Loucy (cell line): Measurements from ENCODE around the gene PTPRH.
"Not testable (repeated sequence)": the region's sequence is repeated elsewhere in the genome, so short reads cannot be mapped to it uniquely, and the experiment has no call there.

Experiments used
- H2AFZ ChIP-seq: fragments of 200-600 bp; sonication (generic); 2 replicates; pipeline ENCODE4 v1.6.0; 2016; ENCODE audit warnings: antibody characterized with exemption, mild to moderate bottlenecking, low read length, moderate library complexity
- H3F3A ChIP-seq: fragments of 200-600 bp; 2 replicates; pipeline ENCODE4 v1.6.0; 2016; ENCODE audit warnings: antibody characterized with exemption, low read depth, mild to moderate bottlenecking
- H3K27me3 ChIP-seq: fragments of 200-600 bp; sonication (generic); 2 replicates; pipeline ENCODE4 v1.6.1; 2014; ENCODE audit warnings: low read length, mild to moderate bottlenecking; ENCODE audit not compliant: insufficient read depth, poor library complexity, severe bottlenecking
- H3K36me3 ChIP-seq: fragments of 200-600 bp; sonication (generic); 2 replicates; pipeline ENCODE4 v1.6.1; 2016; ENCODE audit warnings: low read length; ENCODE audit not compliant: insufficient read depth
- H3K4me1 ChIP-seq: fragments of 200-600 bp; sonication (generic); 2 replicates; pipeline ENCODE4 v1.5.1; 2014; ENCODE audit warnings: low read length, mild to moderate bottlenecking; ENCODE audit not compliant: insufficient read depth, poor library complexity, severe bottlenecking
- H3K4me2 ChIP-seq: fragments of 200-600 bp; sonication (generic); 2 replicates; pipeline ENCODE4 v1.6.0; 2014; ENCODE audit warnings: antibody characterized with exemption, low read length, low read depth, mild to moderate bottlenecking; ENCODE audit not compliant: poor library complexity, severe bottlenecking
- H3K4me3 ChIP-seq: fragments of 200-600 bp; sonication (generic); 2 replicates; pipeline ENCODE4 v1.5.1; 2014; ENCODE audit warnings: low read length, mild to moderate bottlenecking, mixed read lengths; ENCODE audit not compliant: poor library complexity, severe bottlenecking
- H3K79me2 ChIP-seq: fragments of 200-600 bp; sonication (generic); 2 replicates; pipeline ENCODE4 v1.6.1; 2014; ENCODE audit warnings: low read length; ENCODE audit not compliant: insufficient read depth
- H3K9ac ChIP-seq: fragments of 200-600 bp; sonication (generic); 2 replicates; pipeline ENCODE4 v1.6.0; 2014; ENCODE audit warnings: mild to moderate bottlenecking, low read depth, low read length, moderate library complexity; ENCODE audit not compliant: poor library complexity, severe bottlenecking
- H3K9me2 ChIP-seq: fragments of 200-600 bp; sonication (generic); replicated peaks from 2 replicates; pipeline ENCODE4 v1.6.1; 2016; ENCODE audit warnings: low read depth, low read length, mixed read lengths
- H3K9me3 ChIP-seq: fragments of 200-600 bp; sonication (generic); 2 replicates; pipeline ENCODE4 v1.6.1; 2014; ENCODE audit warnings: mild to moderate bottlenecking, antibody characterized with exemption, low read length, low read depth; ENCODE audit not compliant: insufficient read depth
- H4K20me1 ChIP-seq: fragments of 200-600 bp; sonication (generic); 2 replicates; pipeline ENCODE4 v1.6.0; 2014; ENCODE audit warnings: antibody characterized with exemption, low read length, mild to moderate bottlenecking; ENCODE audit not compliant: insufficient read depth, poor library complexity, severe bottlenecking
- CTCF ChIP-seq: fragments of 200-600 bp; sonication (generic); conservative IDR thresholded peaks from 2 replicates; pipeline ENCODE4 v1.5.1; 2014; ENCODE audit warnings: mild to moderate bottlenecking, antibody characterized with exemption, low read length
- EZH2phosphoT487 ChIP-seq: fragments of 200-600 bp; IDR thresholded peaks from 2 replicates; pipeline ENCODE4 v1.6.1; 2018; ENCODE audit warnings: antibody characterized with exemption, mild to moderate bottlenecking, moderate library complexity, borderline replicate concordance

Gene PTPRH

DNA sequence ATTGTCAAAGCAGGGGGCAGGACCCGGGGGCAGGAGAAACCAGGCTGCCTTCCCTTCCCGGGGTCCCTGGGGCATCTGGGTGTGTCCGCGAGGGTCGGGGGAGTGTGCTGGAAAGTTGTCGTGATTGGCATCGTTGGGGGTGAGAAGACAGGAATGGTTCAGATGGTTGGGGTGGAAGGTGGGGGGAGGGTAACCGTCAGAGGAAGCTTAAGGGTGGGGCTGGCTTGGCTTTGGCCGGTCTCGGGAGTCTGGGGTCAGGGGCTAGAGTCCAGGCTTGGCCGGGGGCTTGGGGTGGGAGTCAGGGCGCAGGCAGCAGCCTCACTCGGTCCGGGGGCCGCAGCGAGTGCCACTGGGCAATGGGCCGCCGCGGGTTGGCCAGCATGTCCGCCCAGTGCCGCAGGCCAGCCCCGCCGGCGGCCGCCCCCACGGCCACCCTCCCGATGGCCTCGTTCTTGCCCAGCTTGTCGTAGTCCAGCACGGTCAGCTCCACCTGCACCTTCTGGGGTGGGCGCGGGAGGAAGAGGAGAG is 36.1 kb downstream of the PTPRH start:
- Histone ChIP-seq H3K4me1 (no peaks in the 10 kb centered on the region), H3K9ac (no peak overlapping the region), H3K9me2 (no peaks in the 10 kb centered on the region), H4K20me1 (no peaks in the 10 kb centered on the region), H2AFZ (no peak overlapping the region), H3K4me2 (no peak overlapping the region), H3K27me3 (no peaks in the 10 kb centered on the region), H3K79me2 (no peaks in the 10 kb centered on the region), H3K36me3 (no peaks in the 10 kb centered on the region), H3K4me3 (no peak overlapping the region), H3F3A (no peaks in the 10 kb centered on the region), H3K9me3 (no peaks in the 10 kb centered on the region)
- TF ChIP-seq CTCF (no peak), EZH2phosphoT487 (no peak)

- H3K27me3 ChIP-seq, result no peaks in the 10 kb centered on the region
- H4K20me1 ChIP-seq, result no peaks in the 10 kb centered on the region
- H3K36me3 ChIP-seq, result no peaks in the 10 kb centered on the region
- H3K4me1 ChIP-seq, result no peaks in the 10 kb centered on the region
- no peak overlapping the region for H3K4me3 ChIP-seq
- H3F3A ChIP-seq, result no peaks in the 10 kb centered on the region
- H3K4me2 ChIP-seq, result no peak overlapping the region
- TF ChIP-seq CTCF (no peak), EZH2phosphoT487 (no peak)
- no peaks in the 10 kb centered on the region for H3K9me2 ChIP-seq
- no peaks in the 10 kb centered on the region for H3K79me2 ChIP-seq
- no peak overlapping the region for H3K9ac ChIP-seq
- no peak overlapping the region for H2AFZ ChIP-seq
- H3K9me3 ChIP-seq, result no peaks in the 10 kb centered on the region
Measured at GRCh38 chr19:55172741-55173140, 36.6 kb downstream of the PTPRH start.

GRCh38 chr19:55172318-55172717 is 37.0 kb downstream of the PTPRH start:
- H3K36me3 ChIP-seq, H3K4me3 ChIP-seq, H3K4me2 ChIP-seq, H3F3A ChIP-seq, H3K9me3 ChIP-seq, H3K27me3 ChIP-seq, H3K79me2 ChIP-seq, H2AFZ ChIP-seq, H4K20me1 ChIP-seq, H3K9me2 ChIP-seq, H3K9ac ChIP-seq, H3K4me1 ChIP-seq: not testable (repeated sequence)

GRCh38 chr19:55171440-55171839 is 37.9 kb downstream of the PTPRH start:
- no peak overlapping the region for H3K9ac ChIP-seq
- no peaks in the 10 kb centered on the region for H4K20me1 ChIP-seq
- H3K4me3 ChIP-seq, result no peak overlapping the region
- H3K36me3 ChIP-seq, result no peaks in the 10 kb centered on the region
- H3K27me3 ChIP-seq, result no peaks in the 10 kb centered on the region
- H2AFZ ChIP-seq, result no peak overlapping the region
- no peaks in the 10 kb centered on the region for H3K9me2 ChIP-seq
- H3K4me2 ChIP-seq, result no peak overlapping the region
- H3K4me1 ChIP-seq, result no peaks in the 10 kb centered on the region
- H3K9me3 ChIP-seq, result no peaks in the 10 kb centered on the region
- H3F3A ChIP-seq, result no peaks in the 10 kb centered on the region
- TF ChIP-seq EZH2phosphoT487, result no peak
- no peak for TF ChIP-seq CTCF
- H3K79me2 ChIP-seq, result no peaks in the 10 kb centered on the region
